ENCODE data around the gene REPS1.
"Not testable (repeated sequence)": the region's sequence is repeated elsewhere in the genome, so short reads cannot be mapped to it uniquely, and the experiment has no call there.

REPS1 gene

DNA sequence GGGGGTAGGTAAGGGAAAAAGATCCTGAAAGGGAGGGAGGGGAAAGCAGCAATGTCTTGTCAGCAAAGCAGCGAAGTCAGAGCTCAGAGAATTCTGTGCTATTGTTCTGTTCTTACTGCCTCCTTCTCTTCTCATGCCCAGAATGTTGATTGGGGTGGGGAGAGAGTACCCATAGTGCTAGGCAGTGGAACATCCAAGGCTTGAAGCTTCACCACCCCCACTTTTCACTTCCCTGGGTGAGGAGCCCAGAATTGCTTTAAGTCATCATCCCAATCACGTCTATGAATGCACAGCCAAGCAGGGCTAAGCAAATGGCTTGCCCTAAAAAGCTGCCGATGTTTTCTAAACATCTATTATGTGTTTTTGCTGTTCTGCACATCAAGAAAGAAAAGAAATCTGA, 16.5 kb downstream of the REPS1 start:
- no peak for DNase-seq (ENCODE audit: low spot score)

DNA sequence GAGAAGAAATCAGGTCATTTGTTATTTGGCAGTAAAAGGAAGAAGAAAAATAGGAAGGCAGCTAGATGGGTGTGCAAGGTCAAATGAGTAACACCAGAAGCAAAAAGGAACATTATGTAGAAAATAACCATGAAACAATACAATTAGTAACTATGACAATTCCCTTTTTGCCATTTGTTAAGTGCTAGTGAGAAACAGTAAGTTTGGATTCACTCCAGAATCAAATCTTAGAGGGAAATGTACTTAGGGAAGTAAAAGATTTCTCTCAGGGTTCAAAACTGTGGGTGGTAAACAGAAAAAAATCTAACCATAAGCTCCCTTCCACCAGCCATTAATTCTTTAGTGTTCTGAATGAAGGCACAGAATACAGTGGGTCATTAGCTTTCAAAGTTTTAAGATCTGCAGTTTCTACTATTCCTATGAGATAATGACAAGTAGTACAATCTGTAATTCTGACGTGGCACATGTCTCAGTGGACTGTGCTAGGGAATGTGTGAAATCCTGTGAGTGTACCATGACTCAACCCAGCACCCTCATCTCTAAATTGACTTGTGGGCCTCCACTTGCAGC, 17.1 kb downstream of the REPS1 start:
- DNase-seq (ENCODE audit: low spot score) = no peak

DNA sequence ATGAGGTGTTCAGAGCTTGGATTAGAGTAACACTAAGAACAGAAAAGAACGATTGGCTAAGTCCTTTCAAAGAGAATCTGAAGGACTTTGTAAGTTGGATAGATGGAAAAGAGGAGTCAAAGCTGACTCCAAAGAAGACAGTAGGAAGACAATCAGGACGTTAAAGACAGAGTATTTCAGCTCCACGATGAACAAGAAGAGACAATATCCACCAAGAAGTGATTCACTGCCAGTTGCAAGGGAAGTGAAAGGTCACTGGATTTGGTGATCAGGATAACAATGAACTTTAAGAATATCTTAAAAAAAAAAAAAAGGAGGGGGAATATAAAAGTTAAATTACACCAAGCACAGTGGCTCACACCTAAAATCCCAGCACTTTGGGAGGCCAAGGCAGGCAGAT, 17.9 kb downstream of the REPS1 start:
- no peak for DNase-seq (ENCODE audit: low spot score)

GRCh38 chr6:138966870-138967269, 21.2 kb downstream of the REPS1 start:
- DNase-seq (ENCODE audit: low spot score) = no peak

DNA sequence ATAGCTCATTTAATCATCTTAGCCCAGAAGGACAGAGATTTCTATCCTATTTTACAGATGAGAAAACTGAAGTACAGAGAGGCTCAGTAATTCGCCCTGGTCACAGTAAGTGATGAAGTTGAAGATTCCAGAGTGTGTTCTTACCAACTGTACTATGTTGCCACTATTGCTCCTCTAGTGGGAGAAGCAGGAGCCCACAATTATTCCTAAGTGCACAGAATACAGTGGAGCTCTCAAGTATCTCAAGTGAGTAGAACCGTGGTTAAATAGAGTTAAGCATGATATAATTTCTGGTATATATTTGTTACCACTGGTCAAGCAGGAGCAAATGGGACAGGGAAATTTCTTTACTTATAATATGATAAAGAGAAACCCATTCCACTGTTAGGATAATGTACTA, 22.1 kb downstream of the REPS1 start:
- DNase-seq (ENCODE audit: low spot score) = no peak

DNA sequence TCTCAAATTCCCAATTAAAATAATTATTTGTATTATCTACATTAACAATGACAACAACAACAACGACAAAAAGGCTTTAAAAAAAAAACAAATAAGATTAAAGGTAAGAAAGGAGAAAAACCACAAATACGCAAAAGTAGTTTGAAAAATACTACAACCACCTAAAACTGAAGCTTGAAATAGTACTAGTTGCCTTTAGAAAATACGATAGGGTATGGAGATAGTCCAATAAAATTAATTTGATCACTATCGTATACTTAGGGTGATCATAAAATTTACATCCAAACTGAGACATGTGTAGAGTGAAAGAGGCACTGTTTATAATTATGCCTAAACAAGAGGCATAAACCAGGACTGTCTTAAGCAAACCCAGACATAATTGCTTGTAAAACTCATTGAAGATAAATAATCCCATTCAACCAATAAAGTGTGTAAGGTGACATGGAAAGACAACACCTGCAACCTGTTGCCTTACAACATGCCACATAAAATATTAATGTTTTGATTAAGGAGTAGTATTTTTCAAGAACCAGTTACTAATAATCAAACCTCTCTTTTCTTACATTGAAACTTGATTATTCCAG, 22.7 kb downstream of the REPS1 start:
- DNase-seq (ENCODE audit: low spot score) = no peak

- no peak for DNase-seq (ENCODE audit: low spot score)
Measured at GRCh38 chr6:138964012-138964411, 24.0 kb downstream of the REPS1 start.

GRCh38 chr6:138963531-138963930, 24.5 kb downstream of the REPS1 start:
- DNase-seq (ENCODE audit: low spot score) = no peak

DNA sequence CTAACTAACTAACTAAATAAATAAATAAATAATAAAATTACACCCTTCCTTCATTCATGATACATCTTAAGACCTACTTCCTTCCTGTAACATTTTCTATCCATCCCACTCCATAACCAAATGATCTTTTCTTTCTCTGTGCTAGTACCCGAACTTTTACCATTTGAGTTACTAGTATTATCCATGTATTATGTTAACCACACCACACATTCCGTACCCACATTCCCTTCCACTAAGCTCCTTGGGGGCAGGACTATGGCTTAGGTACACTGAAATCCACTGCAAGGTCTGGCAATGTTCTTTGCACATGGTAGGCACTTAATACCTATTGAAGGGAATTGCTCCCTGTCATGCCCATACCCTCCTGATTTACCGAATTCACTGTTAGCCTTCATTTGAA, 24.9 kb downstream of the REPS1 start:
- DNase-seq (ENCODE audit: low spot score) = no peak

- DNase-seq (ENCODE audit: low spot score) = no peak
Measured at GRCh38 chr6:138959521-138959920, 28.5 kb downstream of the REPS1 start.

GRCh38 chr6:138958595-138958994, 29.5 kb downstream of the REPS1 start:
- DNase-seq (ENCODE audit: low spot score) = no peak

GRCh38 chr6:138957903-138958302, 30.1 kb downstream of the REPS1 start:
- DNase-seq (ENCODE audit: low spot score) = no peak

- no peak for DNase-seq (ENCODE audit: low spot score)
Measured at GRCh38 chr6:138957484-138957883, 30.6 kb downstream of the REPS1 start.

GRCh38 chr6:138956244-138956924, 31.7 kb downstream of the REPS1 start:
- DNase-seq (ENCODE audit: low spot score) = no peak

DNA sequence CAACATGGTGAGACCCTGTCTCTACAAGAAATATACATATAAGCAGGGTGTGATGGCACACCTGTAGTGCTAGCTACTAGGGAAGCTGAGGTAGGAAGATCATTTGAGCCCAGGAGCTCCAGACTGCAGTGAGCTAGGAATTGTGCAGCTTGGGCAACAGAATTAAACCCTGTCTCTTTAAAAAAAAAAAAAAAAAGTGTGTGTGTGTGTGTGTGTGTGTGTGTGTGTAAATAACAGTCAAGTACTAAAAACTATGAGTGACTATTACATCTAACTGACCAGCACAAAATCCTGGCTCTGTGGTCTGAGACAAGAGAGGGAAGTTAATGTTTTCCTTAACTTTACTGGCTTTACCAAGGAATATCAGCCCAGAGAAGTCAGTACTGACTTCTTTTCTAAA, 32.8 kb downstream of the REPS1 start:
- no peak for DNase-seq (ENCODE audit: low spot score)

- no peak for DNase-seq (ENCODE audit: low spot score)
Measured at GRCh38 chr6:138953451-138953850, 34.6 kb downstream of the REPS1 start.

DNA sequence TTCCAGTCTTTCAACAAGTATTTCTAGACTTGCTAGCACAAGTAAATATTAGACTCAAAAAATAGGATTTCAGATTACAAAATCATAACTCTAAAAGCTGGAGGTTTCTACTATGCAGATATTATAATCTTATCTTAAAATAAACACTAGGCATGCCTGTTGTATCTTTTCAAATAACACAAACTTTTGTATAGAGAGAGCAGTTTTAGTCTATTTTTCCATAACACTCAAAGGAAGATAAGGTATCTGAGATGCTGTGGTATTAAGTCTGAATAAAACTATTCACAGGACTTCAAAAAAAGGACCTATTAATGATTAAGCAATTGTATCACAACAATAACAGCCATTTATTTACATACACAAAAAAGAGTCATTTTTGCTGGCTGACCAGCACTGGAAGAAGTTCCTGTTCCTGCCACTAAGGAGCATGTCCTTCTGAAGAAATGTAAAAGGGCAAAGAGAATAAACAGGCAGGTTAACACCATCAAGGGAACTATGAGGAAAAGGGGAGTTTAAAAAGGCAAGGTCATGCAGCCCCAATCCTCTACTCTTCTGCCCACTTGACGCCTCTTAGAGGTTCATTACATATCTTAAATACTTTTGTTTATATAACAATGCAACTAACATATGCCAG, 39.4 kb downstream of the REPS1 start:
- DNase-seq (ENCODE audit: low spot score) = no peak

DNA sequence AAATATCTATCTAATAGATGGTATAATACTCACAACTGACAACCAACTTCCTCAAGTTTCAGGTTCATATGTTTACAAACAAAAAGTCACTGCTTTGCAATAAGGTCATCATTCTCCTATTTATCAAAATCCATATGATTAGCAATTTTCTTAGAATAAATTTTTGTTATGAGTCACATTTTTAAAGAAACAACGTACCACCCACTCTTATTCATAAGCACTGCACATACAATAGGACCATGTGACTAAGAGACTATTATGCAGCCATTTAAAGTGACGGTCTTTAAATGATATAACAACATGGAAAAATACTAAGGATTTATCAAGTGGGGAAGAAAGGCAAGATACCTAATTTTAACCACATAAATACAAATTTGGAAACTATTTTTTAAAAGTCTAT, 40.0 kb downstream of the REPS1 start:
- no peak for DNase-seq (ENCODE audit: low spot score)

- no peak for DNase-seq (ENCODE audit: low spot score)
Measured at GRCh38 chr6:138945354-138945753, 42.7 kb downstream of the REPS1 start.

DNA sequence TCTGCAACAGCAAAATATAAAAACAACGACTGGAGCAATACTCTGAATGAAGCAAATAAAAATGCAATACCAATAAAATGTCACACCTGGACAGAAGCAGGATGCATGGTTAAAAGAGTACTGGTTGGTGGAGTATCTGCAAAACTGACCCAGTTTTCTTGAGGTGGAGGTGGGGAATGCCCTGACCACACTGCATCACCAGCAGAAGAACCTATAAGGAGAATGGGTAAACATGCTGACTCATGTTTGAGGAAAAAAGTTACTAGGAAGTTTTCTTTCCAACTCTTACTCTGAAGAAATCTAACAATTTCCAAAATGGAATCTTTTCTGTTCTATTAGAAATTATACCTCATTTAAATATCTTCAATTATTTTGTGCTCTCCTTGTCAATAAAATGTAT, 43.6 kb downstream of the REPS1 start:
- DNase-seq (ENCODE audit: low spot score) = no peak

DNA sequence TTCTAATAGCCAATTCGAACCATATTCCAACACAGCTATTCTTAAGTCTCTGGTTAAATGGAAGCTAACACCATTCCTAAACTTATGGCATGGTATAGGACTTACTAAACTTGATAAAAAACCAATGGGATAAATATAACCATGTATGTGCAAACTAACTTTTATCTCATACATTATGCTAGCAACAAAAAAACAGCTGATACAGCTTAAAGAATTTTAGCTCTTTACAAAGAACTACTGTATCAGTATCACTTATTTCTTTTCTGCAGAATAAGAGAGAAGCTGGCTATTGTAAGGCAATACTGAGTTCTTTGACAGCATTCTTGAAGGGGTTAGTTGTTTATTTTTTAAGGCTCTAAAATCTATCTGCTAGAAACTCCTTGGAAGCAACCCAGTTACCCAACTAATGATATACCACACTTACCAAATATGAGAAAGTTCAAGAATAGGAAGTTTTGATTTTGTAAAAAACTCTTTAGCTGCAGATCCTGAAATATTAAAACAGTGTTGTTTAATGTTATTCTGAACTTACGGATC, 44.9 kb downstream of the REPS1 start:
- no peak for DNase-seq (ENCODE audit: low spot score)

DNA sequence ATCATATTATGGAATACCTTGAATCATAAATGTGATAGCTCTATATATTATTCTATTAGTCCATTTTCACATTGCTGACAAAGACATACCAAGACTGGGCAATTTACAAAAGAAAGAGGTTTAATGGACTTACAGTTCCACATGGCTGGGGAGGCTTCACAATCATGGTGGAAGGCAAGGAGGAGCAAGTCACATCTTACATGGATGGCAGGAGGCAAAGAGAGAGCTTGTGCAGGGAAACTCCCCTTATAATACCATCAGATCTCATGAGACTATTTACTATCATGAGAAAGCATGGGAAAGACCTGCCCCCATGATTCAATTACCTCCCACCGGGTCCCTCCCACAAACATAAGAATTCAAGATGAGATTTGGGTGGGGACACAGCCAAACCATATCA, 51.2 kb downstream of the REPS1 start:
- not testable (repeated sequence) for DNase-seq (ENCODE audit: low spot score)

DNA sequence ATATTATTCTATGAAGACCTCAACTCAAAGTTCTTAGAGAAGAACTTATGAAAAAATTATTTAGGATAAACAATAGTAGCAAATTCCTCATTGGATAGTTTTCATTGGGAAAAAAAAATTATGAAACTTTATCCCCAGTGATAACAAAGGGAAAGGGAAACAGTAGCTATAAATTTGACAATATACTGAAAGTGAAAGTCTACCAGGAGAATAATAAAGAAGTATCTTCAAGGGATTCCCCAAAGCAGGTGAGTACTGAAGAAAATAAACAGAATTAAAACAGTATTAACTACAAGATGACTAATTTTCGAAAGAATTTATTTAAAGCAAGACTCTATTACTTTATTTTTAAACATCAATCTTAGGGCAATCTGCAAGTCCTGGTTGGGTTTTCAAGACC, 56.4 kb downstream of the REPS1 start:
- DNase-seq (ENCODE audit: low spot score) = no peak

All from left forelimb (tissue), 1 donor.